HG03575 (cell line): ENCODE results near the gene PANK4.

Experiments
- ATAC-seq: cut with Tn5 transposase; IDR thresholded peaks from one replicate; pipeline ENCODE4 v1.9.1; 2021; ENCODE audit not compliant: unreplicated experiment, insufficient number of reproducible peaks, low FRiP score; ENCODE audit errors: extremely low read depth

The PANK4 gene

DNA sequence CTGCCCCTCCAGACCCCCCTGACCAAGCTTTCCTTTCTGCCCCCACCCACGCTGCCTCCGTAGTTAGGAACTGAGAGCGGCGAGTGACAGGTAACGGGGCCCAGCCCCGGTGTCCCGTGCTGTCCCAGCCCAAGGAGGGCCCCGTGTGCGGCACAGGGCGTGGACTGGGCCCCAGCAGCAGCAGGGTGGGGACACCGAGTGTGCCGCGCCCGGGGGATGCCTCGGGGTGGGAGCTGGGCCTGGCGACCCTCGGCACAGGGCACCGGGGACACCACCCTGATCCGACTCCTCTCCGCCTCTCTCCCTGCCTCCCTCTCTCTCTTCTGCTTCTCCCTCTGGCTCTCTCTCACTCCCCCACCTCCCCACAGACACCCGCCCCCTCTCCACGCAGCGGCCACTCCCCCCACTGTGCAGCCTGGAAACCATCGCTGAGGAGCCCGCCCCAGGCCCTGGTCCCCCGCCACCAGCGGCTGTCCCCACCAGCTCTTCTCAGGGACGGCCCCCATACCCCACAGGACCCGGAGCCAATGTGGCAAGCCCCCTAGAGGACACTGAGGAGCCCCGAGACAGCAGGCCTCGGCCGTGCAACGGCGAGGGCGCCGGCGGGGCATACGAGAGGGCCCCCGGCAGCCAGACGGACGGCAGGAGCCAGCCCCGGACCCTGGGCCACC is 22.7 kb downstream of the PANK4 start:
- ATAC-seq = no peak

DNA sequence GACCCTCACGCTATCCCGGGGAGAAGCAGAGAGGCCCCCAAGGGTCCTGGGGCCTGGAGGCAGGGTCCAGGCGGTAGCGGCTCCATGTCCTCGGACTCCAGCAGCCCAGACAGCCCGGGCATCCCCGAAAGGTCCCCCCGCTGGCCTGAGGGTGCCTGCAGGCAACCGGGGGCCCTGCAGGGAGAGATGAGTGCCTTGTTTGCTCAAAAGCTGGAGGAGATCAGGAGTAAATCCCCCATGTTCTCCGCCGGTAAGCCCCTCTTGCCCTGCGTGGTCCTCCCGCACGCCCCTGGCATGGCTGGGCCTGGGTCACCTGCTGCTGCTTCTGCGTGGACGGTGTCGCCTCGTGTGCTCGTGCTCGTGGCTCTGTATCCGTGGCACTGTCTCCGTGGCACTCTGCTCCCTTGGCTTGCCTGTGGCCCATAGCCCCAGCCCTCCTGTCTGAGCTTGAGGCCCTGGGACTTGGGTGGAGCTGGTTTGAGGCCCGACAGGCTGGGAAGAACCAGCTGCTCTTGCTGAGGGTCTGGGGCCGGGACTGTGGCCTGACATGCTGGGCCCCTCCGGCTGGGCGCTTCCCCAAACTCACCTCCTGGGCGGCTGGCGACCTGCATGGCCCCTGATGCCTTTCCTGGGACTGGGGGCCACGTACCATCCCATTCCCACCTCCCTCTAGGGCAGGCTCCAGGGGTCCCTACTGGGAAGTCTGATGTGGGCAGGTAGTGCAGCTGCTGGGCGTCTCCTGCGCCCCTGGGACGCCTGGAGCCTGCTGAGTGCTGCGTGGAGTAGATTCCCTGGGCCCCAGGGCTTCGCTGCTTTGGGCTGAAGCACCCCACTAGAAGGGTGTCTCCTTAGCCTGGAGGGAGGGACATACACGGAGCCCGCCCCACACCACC is 23.5 kb downstream of the PANK4 start:
- no peak for ATAC-seq

- no peak for ATAC-seq
Measured at GRCh38 chr1:2502210-2502609, 24.2 kb downstream of the PANK4 start.

DNA sequence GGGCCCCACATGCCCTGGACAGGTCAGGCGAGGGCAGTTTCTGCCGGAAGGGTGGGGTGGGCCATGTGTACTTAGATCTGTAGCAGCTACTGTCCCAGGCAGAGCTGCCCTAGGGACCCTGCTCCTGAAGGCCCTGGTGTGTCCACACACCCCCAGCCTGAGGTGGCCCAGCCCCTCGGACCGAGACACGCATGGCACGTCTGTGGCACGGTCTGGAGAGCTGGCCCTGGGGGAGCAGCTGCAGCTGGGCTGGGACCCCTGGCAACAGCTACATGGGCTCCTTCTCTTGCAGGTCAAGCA is 24.6 kb downstream of the PANK4 start:
- no peak for ATAC-seq

- no peak for ATAC-seq
Measured at GRCh38 chr1:2501041-2501819, 25.2 kb downstream of the PANK4 start.

DNA sequence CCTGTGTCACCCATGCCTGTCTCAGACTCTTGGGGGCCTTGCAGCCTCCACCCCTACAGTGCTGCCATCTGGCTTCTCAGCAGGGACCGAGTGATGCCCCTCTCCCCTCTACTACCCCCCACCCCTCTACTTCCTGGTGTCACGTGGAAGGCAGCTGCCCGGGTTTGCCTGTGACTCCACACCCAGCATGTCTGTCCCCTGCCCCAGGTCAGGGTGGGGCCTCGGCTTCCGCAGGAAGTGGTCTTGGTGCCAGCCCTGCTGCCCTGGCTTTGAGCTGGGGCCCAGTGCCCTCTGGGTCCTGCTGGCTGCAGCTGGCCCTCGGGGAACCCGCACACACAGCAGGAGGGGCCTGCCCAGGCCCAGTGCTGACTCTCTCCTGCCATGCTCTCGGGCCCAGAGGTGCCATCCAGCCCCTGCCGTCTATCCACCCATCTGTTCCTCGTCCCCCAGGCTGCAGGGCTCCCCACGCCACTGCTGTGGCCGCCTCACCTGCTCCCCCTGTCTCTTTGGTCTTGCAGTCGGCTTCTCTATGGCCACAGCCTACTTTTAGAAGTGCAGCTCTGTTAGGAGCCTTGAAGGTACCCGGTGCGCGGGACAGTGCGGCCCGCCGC is 26.3 kb downstream of the PANK4 start:
- ATAC-seq = no peak

GRCh38 chr1:2499260-2499659 is 27.1 kb downstream of the PANK4 start:
- ATAC-seq = no peak

GRCh38 chr1:2498648-2499047 is 27.7 kb downstream of the PANK4 start:
- no peak for ATAC-seq

DNA sequence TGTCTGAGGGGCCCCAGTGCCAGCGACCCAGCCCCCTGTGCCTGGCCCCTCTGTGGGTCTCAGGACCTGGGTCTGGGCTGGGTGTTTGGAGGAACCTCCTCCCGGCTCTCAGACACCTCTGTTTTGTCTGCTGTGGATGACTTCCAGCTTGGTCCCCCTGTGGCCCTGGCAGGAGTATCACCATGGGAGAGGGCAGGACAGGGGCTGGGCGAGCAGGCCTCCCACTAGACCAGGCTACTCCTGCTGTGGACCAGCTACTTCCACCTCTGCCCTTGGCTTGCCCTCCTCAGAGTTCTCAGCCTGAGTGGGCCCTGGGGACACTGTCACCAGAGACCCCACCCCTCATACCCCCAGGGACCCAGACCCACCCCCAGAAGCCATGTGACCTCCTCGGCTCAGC is 28.5 kb downstream of the PANK4 start:
- no peak for ATAC-seq

DNA sequence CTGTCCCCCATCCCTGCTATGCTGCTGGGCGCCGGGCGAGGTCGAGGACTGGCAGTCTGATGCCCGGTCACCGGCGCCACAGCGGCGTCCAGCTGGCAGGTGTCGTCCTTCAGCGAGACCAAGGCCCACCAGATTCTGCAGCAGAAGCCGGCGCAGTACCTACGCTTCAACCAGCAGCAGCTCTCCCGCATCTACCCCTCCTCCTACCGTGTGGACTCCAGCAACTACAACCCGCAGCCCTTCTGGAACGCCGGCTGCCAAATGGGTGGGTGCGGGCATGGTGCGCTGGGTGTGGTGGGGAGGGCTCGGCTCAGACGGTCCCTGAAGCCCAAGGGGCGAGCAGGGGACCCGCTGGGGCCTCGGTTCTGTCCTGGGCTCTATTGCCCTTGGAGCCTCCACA is 29.6 kb downstream of the PANK4 start:
- ATAC-seq = no peak

- ATAC-seq = no peak
Measured at GRCh38 chr1:2496087-2496622, 30.2 kb downstream of the PANK4 start.

DNA sequence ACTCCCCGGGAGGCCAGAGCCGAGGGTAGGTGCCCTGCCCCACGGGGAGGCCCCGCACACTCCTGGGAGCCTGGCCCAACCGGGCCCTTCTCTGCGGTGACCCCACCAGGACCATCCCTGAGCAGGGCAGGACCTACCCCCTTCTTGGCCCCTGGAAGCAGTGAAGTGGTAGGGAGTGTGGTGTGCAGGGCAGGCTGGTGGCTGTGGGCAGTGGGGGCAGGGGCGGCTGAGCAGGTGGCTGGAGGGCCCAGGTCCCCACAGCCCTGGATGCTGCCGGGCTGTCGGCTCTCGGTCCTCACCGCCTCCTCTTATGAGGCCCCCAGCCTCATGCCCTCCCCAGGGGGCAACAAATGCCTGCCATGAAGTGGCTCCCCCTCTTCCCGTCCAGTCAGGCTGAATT is 30.9 kb downstream of the PANK4 start:
- no peak for ATAC-seq

DNA sequence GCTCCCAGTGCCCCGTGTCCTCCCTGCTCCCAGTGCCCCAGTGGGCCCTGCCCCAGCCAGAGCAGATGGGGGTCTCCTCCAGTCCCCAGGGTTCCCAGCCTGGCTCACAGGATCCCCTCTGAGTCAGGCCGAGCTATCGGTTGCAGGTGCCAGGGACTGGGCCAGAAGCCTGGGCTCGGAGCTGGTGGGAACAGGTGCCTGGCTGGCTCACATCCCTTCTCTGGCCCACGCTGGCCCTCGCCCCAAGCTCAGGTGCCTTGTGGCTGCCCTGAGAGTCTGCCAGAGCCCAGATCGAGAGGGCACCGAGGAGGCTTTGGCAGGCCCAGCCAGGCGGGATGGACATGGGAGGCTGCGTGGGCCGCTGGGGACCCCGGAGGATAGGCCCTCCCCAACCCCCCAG is 31.4 kb downstream of the PANK4 start:
- ATAC-seq = no peak

DNA sequence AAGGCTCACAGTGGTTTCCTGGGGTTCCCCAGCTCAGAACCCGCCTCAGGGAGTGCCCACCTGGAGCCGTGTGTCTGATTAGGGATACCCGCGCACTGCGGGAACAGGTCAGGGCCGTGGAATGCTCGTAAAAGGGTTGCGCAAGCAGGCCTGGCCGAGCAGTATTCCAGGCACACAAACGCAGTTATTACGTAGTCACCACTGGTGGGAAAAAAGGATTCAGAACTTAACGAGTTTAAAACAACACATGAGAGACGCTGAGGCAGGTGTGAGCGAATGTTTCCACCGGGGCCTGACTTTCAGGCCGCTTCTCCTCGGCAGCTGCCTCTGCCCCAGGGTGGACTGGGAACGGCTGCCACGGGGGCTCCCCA is 32.1 kb downstream of the PANK4 start:
- ATAC-seq = no peak

- no peak for ATAC-seq
Measured at GRCh38 chr1:2493691-2494322, 32.6 kb downstream of the PANK4 start.

DNA sequence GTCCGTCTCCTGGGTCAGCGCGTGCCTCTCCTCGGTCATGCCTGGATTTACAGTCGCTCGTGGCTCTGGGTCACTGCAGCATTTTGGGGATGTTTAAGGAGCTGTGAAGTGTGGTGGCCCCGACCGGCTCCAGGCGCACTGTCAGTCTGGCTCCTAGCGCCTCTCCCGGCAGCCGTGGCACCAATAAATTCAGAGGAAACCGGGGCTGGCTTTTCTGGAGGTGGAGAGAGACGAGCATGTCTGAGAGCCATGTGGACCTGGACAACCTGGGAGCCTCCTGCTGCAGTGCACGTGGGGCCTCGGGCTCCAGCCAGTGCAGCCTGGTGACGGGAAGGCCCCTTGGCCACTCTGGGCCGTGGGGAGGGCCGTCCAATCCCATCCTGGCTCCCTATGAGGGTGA is 33.2 kb downstream of the PANK4 start:
- ATAC-seq = no peak

DNA sequence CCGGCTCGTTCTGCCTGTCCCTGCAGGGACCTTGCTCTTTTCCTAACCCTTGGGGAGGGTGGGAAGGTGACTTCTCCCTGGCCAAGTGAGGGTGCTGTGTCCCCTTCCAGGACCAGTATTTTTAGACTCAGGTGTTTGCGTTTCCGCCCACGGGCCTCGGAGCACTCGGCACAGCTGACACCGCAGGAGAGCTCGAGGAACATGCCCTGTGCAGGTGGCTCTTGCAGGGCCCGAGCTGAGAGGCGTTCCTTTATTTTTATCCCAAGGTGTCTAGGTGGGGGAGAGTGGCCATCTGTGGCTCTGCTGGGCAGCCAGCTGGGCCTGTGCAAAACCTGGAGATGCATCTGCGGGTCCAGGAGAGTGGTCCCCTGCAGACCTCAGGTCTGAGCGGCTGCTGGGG is 34.3 kb downstream of the PANK4 start:
- no peak for ATAC-seq

DNA sequence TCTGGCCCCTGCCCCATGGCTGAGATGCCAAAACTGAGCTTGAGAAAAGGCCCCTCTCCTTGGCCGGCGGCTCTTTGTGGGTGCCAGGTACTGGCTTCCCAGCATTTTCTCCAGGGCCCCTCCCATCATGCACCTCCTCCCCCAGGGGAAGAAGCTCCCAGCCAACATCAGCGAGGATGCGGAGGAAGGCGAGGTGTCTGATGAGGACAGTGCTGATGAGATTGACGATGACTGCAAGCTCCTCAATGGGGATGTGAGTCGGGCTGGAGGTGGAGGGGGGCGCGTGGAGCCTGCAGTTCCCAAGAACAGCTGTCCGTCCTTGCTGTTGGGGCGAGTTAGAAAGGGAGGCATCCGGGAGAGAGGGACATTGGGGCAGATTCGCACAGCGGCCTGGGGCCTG is 36.8 kb downstream of the PANK4 start:
- ATAC-seq = no peak

DNA sequence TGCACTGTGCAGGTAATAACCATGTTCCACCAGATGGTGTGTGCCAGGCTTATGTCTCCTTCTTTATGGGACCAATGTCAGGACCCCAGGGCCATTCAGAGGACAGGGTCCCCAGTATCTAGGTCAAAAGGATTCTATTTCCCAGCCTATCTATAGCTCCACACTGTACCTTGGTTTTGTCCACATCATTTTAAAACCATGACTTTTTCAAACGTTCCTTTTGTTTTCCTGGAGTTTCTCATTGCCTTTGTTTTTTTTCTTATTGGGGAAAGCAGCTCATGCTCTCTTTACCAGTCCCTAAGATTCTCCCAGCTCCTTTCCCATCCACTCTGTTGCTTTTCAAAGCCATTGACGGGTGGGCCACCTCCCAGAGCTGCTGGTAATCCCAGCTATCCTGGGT is 37.7 kb downstream of the PANK4 start:
- no peak for ATAC-seq
